ENCODE results near the gene TUBA3D.
"Not testable (repeated sequence)": the region's sequence is repeated elsewhere in the genome, so short reads cannot be mapped to it uniquely, and the experiment has no call there.

DNA sequence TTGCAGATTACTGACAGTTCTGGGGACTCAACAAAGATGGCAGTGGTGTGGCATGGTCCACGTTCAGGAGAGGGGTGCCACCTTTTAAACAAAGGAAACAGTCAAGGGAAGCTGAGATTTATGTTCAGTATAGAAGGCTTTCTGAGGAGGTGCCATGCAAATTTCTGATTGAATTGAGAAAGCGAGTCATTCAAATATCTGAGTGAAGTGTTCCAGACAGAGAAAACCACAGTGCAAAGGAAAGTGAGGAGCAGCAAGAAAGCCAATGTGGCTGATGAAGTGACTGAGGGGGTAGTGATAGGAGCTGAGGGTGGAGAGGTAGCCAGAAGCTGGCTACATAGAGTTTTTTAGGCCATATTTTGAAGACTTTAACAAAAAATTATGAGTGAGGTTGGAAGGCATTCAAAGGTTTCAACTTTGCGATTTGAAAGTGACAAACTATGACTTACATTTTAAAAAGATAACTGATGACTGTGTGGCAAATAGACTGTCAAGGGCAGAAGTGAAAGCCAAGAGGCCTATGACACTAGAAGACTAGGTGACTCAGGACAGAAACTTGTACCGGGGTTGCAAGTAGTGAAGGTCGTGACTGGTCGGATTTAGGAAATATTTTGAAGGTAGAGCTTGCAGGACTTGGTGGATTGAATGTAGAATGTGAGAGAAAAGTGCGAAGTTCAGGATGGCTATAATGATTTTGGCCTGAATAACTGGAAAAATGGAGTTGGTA, 35.0 kb upstream of the TUBA3D start:
- TF ChIP-seq, protein P1, sequence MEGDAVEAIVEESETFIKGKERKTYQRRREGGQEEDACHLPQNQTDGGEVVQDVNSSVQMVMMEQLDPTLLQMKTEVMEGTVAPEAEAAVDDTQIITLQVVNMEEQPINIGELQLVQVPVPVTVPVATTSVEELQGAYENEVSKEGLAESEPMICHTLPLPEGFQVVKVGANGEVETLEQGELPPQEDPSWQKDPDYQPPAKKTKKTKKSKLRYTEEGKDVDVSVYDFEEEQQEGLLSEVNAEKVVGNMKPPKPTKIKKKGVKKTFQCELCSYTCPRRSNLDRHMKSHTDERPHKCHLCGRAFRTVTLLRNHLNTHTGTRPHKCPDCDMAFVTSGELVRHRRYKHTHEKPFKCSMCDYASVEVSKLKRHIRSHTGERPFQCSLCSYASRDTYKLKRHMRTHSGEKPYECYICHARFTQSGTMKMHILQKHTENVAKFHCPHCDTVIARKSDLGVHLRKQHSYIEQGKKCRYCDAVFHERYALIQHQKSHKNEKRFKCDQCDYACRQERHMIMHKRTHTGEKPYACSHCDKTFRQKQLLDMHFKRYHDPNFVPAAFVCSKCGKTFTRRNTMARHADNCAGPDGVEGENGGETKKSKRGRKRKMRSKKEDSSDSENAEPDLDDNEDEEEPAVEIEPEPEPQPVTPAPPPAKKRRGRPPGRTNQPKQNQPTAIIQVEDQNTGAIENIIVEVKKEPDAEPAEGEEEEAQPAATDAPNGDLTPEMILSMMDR (IDR thresholded peaks at IDR 0.05): not testable (repeated sequence)
- TF ChIP-seq EZH2, EZH2phosphoT487 (IDR thresholded peaks at IDR 0.05): not testable (repeated sequence)
